GM18517 (cell line): Measurements from ENCODE around the gene ASCL4.
A peak's percentile ranks its signal among the peaks of the same experiment; 100 is the strongest.
"Not testable (repeated sequence)": the region's sequence is repeated elsewhere in the genome, so short reads cannot be mapped to it uniquely, and the experiment has no call there.

Source experiments
- ATAC-seq: cut with Tn5 transposase; IDR thresholded peaks from one replicate; pipeline ENCODE4 v1.9.1; 2021; ENCODE audit warnings: mild to moderate bottlenecking, moderate library complexity; ENCODE audit not compliant: unreplicated experiment

Gene ASCL4

GRCh38 chr12:107774349-107775029 lies at the start of gene ASCL4:
Gene ASCL4 (plus strand): TSS chr12:107774704. CDS start chr12:107775219, 515 bp downstream.
- ATAC-seq: no peak

DNA sequence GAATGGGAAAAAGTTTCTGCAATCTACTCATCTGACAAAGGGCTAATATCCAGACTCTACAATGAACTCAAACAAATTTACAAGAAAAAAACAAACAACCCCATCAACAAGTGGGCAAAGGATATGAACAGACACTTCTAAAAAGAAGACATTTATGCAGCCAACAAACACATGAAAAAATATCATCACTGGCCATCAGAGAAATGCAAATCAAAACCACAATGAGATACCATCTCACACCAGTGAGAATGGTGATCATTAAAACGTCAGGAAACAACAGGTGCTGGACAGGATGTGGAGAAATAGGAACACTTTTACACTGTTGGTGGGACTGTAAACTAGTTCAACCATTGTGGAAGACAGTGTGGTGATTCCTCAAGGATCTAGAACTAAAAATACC lies 47.2 kb upstream of the ASCL4 start:
- not testable (repeated sequence) for ATAC-seq

GRCh38 chr12:107727742-107728141 lies 46.8 kb upstream of the ASCL4 start:
- not testable (repeated sequence) for ATAC-seq

DNA sequence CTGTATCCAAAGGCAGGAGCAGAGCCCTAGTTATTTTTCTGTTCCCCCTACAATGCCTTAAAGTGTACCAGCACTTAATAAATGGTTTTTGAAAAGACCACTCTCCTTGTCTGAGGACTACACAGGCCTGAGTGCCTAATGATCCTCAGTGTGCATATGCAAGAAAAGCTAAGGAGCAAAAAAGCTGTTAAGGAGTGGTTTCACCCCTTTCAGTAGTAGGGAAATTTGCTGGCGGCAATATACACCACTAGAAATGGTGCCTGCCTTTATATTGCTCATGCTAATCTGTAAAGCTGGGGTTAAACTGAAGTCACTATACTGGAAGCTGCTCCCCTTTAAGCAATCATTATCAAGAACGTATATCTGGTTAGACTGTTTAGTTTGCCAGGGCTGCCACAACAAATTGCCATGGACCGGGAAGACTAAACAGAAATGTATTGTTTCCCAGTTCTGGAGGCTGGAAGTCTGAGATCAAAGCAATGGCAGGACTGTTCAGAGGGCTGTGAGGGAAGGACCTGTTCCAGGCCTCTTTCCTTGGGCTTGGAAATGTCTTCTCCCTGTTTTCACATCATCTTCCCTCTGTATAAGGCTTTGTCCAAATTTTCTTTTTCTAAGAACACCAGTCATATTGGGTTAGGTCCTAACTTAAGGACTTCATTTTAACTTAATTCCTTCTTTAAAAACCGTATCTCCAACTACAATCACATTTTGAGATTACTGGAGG lies 43.7 kb upstream of the ASCL4 start:
- no peak for ATAC-seq

GRCh38 chr12:107731366-107731765 lies 43.1 kb upstream of the ASCL4 start:
- no peak for ATAC-seq

DNA sequence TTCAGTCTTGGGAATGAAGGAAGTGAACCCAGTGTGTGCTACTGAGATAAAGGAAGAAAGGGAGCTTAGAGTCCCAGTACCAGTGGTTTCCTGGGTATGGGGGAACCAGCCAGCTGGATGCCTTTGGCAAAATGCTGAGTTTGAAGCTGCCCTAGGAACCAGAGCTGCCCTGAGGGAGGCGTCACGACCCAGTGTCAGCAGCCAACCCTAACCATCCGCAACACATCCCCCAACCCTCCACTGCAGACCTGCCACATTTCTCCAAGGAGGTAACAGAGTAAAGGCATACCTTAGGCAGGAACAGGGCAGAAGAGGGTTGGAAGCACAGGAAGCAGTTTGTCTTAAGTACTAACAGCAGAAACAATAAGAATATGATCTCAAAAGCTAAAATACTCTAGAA lies 42.1 kb upstream of the ASCL4 start:
- no peak for ATAC-seq

- ATAC-seq: no peak
These were observed 40.4 kb upstream of the ASCL4 start for GRCh38 chr12:107734139-107734538.

GRCh38 chr12:107735763-107736162 lies 38.7 kb upstream of the ASCL4 start:
- no peak for ATAC-seq

- ATAC-seq: peak; percentile 97
These were observed 37.6 kb upstream of the ASCL4 start for GRCh38 chr12:107736914-107737313.

DNA sequence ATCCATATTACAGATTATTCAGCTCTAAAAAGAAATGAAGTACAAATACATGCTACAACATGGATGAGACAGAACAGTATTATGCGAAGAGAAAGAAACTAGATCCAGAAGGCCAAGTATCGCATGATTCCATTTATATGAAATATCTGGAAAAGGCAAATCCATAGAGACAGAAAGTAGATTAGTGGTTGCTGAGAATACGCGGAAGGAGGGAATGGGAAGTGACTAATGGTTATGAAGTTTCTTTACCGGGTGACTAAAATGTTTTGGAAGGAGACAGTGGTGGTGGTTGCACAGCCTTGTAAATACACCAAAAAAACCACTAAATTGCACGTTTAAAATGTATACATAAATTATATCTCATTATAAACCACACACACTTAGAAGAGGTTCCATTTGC lies 26.0 kb upstream of the ASCL4 start:
- ATAC-seq: no peak

GRCh38 chr12:107749083-107749482 lies 25.4 kb upstream of the ASCL4 start:
- no peak for ATAC-seq

DNA sequence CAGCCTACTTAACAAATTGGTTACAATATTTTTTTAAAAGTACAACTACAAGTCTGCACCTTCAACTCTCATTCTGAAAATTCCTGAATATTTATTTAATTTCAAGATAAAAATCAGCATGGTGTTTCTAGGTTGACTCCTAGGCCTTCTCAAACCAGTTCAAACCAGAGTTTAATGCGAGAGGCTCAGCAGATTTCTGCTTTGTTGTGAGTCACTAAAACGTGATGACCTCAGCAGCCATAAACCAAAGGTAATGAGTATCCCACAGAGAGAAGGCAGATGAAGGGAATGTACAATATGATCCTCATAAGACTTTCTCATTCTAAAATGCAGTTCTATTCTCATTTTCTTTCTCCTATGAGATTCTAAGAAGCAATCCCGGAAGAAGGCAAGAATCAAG lies 15.1 kb upstream of the ASCL4 start:
- no peak for ATAC-seq

- peak; percentile 8 for ATAC-seq
These were observed 14.2 kb upstream of the ASCL4 start for GRCh38 chr12:107760207-107760808.

DNA sequence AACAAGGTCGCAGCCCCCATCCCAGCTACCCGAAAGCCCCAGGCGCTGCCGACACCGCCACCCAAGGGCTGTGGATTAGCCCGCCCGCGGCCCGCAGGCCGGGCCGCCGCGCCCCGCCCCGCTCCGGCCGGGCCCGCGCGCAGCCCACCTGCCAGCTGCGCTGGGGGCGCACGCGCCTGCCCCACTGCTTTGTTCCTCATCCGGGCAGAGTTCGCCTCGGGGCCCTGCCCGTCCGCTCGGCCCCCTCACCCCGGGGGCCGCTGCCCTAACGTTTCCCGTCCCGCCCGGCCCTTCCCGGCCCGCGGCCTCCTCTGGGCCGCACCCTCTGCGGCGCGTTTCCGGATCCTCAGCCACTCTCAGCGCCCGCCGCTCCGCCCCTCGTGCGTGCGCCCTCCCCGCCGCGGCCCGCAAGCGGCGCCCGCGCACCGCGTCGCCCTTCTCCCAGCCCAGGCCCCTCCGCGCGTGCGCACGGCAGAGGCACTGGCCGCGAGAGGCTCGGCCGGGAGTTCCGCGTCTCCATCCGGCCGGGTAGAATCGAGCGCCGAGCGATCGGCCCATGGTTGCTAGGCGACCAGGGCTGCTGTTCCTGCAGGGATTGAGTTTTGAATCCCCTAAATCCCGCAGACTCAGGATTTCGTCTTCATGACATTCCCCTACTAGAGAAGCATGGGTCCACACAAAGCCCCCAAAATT lies 13.5 kb upstream of the ASCL4 start, which contains the start of gene PRDM4:
Gene PRDM4 (minus strand): TSS at position 329 of the 693 bp plus-strand sequence. CDS start 622 bp downstream, outside the sequence.
- peak; percentile 93 for ATAC-seq

GRCh38 chr12:107761502-107761904 lies 13.0 kb upstream of the ASCL4 start:
- no peak for ATAC-seq

DNA sequence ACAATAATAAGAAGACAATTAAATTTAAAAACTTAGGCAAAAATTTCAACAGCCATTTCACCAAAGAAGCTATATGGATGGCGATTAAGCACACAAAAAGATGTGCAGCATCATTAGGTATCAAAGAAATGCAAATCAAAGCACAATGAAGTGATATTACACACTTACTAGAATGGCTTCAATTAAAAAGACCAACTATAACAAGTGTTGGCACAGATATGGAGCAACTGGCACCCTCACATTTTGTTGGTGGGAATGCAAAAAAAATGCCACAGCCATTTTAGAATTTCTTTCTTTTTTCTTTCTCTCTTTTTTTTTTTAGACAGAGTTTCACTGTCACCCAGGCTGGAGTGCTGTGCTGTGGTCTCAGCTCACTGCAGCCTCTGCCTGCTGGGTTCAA lies 11.6 kb upstream of the ASCL4 start:
- ATAC-seq: no peak

GRCh38 chr12:107764626-107765025 lies 9.9 kb upstream of the ASCL4 start:
- no peak for ATAC-seq

GRCh38 chr12:107765316-107765715 lies 9.2 kb upstream of the ASCL4 start:
- ATAC-seq: no peak

GRCh38 chr12:107767466-107767865 lies 7.0 kb upstream of the ASCL4 start:
- no peak for ATAC-seq

DNA sequence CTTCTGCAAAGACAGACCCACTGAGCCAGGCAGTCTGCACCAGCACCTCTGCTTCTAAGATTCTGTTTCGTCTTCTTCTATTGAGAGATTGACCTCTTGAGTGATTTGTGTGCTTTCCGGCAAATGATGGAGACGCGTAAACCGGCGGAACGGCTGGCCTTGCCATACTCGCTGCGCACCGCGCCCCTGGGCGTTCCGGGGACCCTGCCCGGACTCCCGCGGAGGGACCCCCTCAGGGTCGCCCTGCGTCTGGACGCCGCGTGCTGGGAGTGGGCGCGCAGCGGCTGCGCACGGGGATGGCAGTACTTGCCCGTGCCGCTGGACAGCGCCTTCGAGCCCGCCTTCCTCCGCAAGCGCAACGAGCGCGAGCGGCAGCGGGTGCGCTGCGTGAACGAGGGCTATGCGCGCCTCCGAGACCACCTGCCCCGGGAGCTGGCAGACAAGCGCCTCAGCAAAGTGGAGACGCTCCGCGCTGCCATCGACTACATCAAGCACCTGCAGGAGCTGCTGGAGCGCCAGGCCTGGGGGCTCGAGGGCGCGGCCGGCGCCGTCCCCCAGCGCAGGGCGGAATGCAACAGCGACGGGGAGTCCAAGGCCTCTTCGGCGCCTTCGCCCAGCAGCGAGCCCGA lies 703 bp downstream of the ASCL4 start:
- no peak for ATAC-seq

DNA sequence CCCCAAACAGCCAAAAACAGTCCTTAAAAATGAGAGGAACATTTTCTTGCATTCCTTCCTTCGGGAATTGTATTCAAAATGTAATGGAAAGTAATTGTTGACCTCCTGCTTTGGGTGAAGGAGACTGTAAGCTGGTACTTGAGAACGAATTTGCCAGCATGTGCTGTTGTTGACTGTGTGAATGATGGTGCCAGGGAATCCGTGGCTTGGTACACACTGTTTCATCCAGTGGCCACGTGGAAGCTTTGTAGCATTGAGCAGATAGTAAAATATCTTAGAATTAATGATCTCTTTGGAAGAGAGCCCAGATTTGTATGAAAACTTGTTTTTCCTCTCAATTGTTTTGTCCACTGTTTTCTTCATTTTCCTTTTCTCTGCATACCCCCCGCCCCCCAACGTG lies 1.7 kb downstream of the ASCL4 start:
- no peak for ATAC-seq
